GM12891 (cell line): Measurements from ENCODE around the gene SPAG16.

ENCODE experiments used
- DNase-seq: peaks from one replicate; pipeline ENCODE4 v3.0.0; 2011; ENCODE audit warnings: low spot score; ENCODE audit not compliant: insufficient read length
- FAIRE-seq: peaks from 2 replicates; lab custom pipeline; 2011; peaks lifted over from hg19 to GRCh38; lab: Jason Lieb, UNC
- PAX5 ChIP-seq: IDR thresholded peaks from 2 replicates; pipeline ENCODE4 v1.6.1; 2011; ENCODE audit warnings: low read length, moderate library complexity, mild to moderate bottlenecking; ENCODE audit not compliant: insufficient read depth, severe bottlenecking
- POLR2A ChIP-seq: IDR thresholded peaks from 2 replicates; pipeline ENCODE4 v1.6.1; 2011; ENCODE audit warnings: low read depth, low read length, control low read depth
- POLR2AphosphoS5 ChIP-seq: IDR thresholded peaks from 2 replicates; pipeline ENCODE4 v1.6.1; 2011; ENCODE audit warnings: low read depth, low read length, control low read depth
- POU2F2 ChIP-seq: IDR thresholded peaks from 2 replicates; pipeline ENCODE4 v1.6.1; 2011; ENCODE audit warnings: low read depth, mild to moderate bottlenecking, control low read depth, low read length, moderate library complexity
- SPI1 ChIP-seq: IDR thresholded peaks from 2 replicates; pipeline ENCODE4 v1.6.1; 2011; ENCODE audit warnings: low read depth, low read length, control low read depth
- TAF1 ChIP-seq: IDR thresholded peaks from 2 replicates; pipeline ENCODE4 v1.6.1; 2011; ENCODE audit warnings: low read depth, low read length, control low read depth

SPAG16 gene

DNA sequence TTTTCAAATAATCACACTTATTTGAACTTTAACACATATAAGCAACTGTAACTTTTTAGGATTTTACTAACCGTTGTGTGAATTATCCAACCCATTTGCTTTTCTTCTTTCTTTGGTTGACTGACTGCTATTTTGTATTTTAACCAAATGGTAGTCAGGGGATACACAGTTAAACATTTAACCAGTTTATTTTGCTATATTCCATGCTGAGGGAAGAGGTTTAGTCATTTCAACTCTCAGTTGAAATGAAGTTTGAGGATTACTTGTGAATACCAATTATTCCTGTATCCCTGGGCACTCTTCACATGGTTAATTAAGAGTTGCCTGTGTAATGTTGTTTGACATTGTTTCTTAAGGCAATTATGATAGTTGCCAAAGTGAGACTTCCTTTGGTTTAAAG, 1.9 kb downstream of the SPAG16 start:
- DNase-seq = no peak
- TF ChIP-seq SPI1 (no peak), POLR2A (no peak)
- no peak for FAIRE-seq

DNA sequence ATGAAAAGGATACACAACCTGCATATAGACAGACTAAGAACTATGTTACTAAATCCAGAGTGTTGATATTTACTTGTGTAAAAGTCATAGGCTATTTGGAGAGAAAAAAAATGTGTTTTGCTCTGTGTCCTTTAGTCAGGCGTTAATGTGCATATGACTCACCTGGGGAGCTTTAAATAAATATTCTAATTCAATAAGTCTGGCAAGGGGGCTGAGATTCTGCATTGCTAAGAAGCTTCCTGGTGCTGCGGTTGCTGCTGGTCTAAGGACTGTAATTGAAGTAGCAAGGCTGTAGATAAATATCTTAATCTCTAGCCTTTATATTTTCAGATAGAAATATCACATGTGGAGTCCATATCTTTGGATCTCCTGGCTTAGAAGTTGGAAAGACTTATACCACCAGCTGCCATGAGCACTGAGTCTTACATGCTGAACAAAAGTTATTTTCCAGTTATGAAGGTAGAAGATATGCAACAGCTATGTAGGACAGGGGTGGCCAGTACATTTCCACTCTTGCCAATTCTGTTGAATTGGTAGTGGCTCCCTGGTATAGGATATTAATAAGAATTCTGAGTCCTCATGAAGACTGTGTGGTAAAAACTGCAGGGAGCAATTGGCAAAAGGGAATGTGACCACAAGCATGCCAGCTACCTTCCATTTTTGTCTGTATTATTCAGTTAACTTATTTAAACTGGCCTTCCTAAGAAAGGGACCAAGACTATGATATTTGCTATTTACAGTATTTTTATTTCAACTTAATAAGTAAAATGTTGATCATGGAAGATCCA, 4.8 kb downstream of the SPAG16 start:
- DNase-seq = no peak
- no peak for TF ChIP-seq TAF1
- no peak for FAIRE-seq

DNA sequence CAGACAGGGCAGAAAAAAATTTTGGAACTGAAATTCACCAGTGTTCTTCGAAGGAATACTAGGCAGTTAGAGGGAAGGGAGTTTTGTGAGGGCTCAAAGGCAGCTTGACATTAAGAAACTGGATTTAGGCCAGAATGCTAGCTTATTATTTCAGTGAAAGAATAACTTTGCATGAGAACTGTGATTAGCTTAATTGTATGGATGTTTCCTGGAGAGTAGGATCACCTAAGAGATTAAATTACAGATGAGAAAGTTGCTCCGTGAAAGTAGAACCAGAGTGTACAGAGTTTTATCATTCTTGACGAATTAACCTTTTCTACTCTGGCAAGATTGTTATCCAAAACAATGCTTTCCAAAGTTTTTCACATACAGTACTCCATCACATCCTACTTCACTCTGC, 6.2 kb downstream of the SPAG16 start:
- TF ChIP-seq TAF1 (no peak), PAX5 (no peak), SPI1 (no peak), POLR2A (no peak), POLR2AphosphoS5 (no peak)
- no peak for FAIRE-seq
- no peak for DNase-seq

DNA sequence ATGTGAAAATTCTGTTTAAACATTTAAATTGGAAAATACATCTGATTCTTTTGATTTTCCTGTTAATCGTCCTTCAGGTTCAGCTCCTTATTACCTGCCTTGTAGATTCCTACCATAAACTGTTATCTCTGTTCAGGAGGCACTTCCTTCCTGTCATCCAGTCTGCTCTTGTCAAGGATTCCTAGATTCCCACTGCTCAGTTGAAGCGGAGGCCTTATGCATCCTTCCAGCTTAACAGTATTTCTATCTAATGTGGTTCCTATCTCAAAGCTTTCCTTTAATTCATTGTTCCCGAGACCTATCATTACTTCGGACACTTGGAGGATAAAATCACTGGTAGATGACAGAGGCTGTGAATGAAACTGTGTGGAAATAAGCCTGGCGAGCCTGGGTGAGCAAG, 12.0 kb downstream of the SPAG16 start:
- DNase-seq = no peak
- FAIRE-seq = no peak
- TF ChIP-seq TAF1 (no peak), POLR2A (no peak), PAX5 (no peak), POU2F2 (no peak), POLR2AphosphoS5 (no peak), SPI1 (no peak)

DNA sequence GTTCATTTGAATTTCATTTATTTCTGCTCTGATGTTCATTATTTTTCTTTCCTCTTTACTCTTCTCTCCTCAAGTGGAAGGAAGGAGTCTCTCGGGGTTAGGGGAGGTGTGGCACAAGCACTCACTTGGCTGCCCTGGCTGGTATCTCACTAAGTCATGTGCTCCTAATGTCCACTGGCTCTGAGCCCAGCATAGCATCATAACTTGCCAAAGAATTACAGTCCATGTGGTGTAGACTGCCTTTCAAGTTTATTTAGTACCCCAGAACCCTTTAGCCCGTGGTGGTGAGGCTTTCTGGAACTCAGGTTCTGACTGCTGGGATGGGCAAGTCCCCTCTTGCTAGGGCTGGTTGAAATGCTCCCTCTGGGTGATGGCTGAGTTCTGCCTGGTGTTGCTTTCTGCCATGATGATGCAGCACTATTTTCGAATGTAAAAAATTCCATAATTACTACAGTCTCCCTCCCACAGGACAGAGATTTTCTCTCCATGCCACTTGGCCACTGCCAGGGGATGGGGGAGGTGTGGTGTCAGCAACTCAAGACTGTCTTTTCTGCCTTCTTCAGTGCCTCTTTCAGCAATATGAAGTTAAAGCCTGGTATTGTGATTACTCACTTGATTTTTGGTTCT, 22.2 kb downstream of the SPAG16 start:
- TF ChIP-seq POLR2AphosphoS5 (no peak), SPI1 (no peak), PAX5 (no peak), TAF1 (no peak), POLR2A (no peak), POU2F2 (no peak)
- no peak for FAIRE-seq
- no peak for DNase-seq

DNA sequence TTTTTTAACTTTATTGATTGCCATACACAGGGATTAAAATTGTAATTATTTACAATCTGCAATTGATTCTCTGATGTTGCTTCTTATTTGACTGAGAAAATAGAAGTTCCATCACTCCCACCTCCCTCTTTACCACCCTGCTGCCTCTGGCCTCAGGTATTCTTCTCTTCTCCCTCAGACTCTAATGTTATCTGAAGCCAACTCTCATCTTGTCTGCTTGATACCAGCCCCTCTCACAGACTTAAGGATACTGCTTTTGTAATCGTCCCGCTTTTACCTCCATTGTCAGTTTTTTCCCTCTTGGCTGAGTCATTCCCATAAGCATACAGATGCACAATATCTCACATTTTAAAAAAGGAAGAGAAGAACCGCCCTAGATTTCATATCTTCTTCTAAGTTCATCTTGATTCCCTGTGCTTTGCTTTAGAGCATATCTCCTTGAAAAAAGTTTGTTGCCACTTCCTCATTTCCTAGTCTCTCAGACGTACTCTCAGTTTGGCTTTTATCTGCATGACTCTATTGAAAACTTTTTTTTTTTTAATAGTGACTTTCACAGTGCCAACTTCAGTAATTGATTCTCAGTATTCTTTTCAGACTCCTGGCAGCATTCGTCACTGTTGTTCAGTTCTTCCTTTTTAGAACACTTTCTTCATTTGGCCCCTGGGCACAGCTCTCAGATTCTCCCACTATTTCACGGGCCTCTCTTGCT, 31.1 kb downstream of the SPAG16 start:
- no peak for DNase-seq
- TF ChIP-seq POU2F2 (no peak), SPI1 (peak; percentile 90)
- FAIRE-seq = no peak

DNA sequence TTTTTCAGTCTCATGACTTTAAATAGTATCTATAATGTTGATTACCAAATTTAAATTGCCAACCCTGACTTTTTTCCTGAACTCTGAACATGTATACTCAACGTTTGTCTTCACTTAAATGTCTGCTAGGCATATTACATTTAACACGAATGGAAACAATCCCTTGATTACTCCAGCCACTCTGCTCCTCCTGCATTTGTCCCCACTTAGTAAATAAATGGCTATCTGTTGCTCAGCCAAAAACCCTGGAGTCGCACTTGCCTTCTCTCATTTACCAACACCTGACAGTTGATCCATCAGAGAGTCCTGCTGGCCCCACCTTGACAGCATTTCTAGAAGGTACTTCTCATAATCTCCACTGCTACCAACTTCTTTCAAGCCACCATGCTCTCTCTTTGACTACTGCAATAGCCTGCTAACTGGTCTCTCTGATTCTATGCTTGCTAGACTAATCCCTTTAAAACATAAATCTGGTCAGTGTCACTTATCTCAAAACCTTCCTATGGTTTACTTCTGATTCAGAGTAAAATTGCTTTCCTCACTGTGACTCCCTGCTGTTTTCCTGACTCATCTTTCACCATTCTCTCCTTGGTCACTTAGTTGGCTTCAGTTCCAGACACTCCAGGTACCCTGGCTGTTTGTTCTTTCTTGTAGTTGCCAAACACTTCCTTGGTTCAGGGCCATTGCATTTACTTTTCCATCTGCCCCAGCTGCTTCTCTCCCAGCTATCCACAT, 31.9 kb downstream of the SPAG16 start:
- DNase-seq (no peak), FAIRE-seq (peak; percentile 41)
- no peak for TF ChIP-seq PAX5
- TF ChIP-seq POU2F2 = no peak
- TF ChIP-seq TAF1 = no peak
- no peak for TF ChIP-seq POLR2AphosphoS5
- no peak for TF ChIP-seq POLR2A
- TF ChIP-seq SPI1 = no peak

DNA sequence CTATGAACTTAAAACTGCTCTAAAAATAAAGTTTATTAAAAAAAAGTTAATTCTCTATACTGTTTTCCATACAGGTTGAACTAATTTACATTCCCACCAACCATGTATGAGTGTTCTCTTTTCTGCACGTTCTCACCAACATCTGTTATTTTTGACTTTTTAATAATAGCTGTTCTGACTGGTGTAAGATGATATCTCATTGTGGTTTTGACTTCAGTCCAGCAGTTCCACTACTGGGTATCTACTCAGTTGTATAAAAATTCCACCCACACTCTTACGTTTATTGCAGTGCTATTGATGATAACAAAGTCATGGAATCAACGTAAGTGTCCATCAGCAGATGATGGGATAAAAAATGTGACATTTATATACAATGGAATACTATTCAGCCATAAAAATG, 33.7 kb downstream of the SPAG16 start:
- no peak for TF ChIP-seq PAX5
- no peak for TF ChIP-seq POLR2A
- no peak for TF ChIP-seq TAF1
- TF ChIP-seq SPI1 = no peak
- TF ChIP-seq POLR2AphosphoS5 = no peak
- no peak for TF ChIP-seq POU2F2
- peak; percentile 48 for FAIRE-seq
- DNase-seq = no peak

DNA sequence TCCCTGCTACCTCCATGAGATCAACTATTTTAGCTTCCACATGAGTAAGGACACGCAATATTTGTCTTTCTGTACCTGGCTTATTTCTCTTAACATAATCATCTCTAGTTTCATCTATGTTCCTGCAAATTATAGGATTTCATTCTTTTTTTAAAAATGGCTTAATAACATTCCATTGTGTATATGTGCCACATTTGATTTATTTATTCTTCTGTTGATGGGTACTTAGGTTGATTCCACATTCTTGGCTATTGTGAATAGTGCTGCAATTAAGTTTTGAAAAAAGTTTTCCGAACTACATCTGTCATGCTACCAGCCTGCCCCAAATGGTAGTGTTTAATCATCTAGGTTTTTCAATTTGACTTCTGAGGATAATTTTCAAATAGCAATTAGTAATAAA, 36.3 kb downstream of the SPAG16 start:
- no peak for FAIRE-seq
- DNase-seq = no peak
- TF ChIP-seq PAX5 (no peak), SPI1 (no peak), TAF1 (no peak), POLR2AphosphoS5 (no peak), POLR2A (no peak), POU2F2 (no peak)
